Panc1 (cell line): ENCODE results near the gene GLB1L3. TPM values are rescaled to one million over a fixed set of nuclear protein-coding genes. Genes with fewer than 3 reads are reported as not detected.

Experiments used
- total RNA-seq: library from RNA; stranded (reverse); gene quantifications from one replicate; pipeline ENCODE4 v1.2.1, GENCODE V29; 2021; ENCODE audit not compliant: unreplicated experiment

The GLB1L3 gene
- total RNA-seq, 1 experiment from 2014 or later, result not detected

Other genes with a start within 250 kb of the GLB1L3 start
- gene JAM3, start 207.3 kb upstream of the GLB1L3 start, total RNA-seq, result 45.4 TPM
- 75.9 TPM for gene NCAPD3, start 52.4 kb upstream of the GLB1L3 start, total RNA-seq
- gene VPS26B, start 51.7 kb upstream of the GLB1L3 start, total RNA-seq, result 69.4 TPM
- 33.6 TPM for gene THYN1, start 23.0 kb upstream of the GLB1L3 start, total RNA-seq
- 28.4 TPM for gene ACAD8, start 22.8 kb upstream of the GLB1L3 start, total RNA-seq
- 10.4 TPM for gene GLB1L2, start 55.6 kb downstream of the GLB1L3 start, total RNA-seq
- gene B3GAT1, start 135.9 kb downstream of the GLB1L3 start, total RNA-seq, result 0.10 TPM